ENCODE results near the gene LRPAP1.
"Not testable (repeated sequence)": the region's sequence is repeated elsewhere in the genome, so short reads cannot be mapped to it uniquely, and the experiment has no call there.

DNA sequence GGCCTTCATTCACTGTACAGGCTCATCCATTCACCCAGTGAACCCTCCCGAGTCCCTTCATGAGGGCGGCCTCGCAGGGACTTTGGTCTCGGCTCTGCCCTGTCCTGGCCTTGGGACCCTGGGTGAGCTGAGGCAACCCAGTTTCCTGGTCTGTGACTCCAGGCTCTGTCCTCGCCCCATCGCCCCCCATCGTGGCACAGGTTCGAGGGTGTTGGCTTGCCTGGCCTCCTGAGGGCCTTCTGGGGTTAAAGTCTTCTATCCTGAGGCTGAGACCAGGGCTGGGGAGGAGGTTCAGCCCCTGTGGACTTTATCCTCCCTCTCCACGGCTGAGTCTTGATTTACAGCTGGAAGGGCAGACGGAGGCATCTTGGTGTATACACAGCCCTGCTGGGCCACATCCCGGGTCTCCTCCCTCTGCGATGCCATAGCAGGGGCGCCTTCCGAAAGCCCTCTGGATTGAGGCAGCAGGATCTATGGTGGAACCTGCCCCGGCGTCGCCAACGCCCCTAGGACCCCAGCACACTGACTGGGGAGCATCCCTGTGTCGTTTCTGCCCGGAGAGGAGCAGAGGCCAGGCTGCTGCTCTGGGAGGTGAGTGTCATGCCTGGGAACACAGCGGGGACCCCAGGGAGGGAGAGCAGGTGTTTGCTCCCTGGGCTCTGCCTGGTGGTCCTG lies 44.4 kb upstream of the LRPAP1 start:
- TF ChIP-seq, protein P1, sequence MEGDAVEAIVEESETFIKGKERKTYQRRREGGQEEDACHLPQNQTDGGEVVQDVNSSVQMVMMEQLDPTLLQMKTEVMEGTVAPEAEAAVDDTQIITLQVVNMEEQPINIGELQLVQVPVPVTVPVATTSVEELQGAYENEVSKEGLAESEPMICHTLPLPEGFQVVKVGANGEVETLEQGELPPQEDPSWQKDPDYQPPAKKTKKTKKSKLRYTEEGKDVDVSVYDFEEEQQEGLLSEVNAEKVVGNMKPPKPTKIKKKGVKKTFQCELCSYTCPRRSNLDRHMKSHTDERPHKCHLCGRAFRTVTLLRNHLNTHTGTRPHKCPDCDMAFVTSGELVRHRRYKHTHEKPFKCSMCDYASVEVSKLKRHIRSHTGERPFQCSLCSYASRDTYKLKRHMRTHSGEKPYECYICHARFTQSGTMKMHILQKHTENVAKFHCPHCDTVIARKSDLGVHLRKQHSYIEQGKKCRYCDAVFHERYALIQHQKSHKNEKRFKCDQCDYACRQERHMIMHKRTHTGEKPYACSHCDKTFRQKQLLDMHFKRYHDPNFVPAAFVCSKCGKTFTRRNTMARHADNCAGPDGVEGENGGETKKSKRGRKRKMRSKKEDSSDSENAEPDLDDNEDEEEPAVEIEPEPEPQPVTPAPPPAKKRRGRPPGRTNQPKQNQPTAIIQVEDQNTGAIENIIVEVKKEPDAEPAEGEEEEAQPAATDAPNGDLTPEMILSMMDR (IDR thresholded peaks at IDR 0.05): not testable (repeated sequence)
- peak; percentile 63 to 75 for TF ChIP-seq POLR2A (IDR thresholded peaks at IDR 0.05)
